Stimulated activated CD4-positive, alpha-beta T cell treated with anti-CD3 and anti-CD28 coated beads, Interleukin-4, amount 100 ng/mL, for 48 hours (primary cell): ENCODE data around the gene GABRB3.

Experiments used
- DNase-seq, 2 donors: peaks; one replicate each; pipeline ENCODE4 v3.0.0-alpha.2; 2020; ENCODE audit warnings: low read depth in 2 of 2

Gene GABRB3

DNA sequence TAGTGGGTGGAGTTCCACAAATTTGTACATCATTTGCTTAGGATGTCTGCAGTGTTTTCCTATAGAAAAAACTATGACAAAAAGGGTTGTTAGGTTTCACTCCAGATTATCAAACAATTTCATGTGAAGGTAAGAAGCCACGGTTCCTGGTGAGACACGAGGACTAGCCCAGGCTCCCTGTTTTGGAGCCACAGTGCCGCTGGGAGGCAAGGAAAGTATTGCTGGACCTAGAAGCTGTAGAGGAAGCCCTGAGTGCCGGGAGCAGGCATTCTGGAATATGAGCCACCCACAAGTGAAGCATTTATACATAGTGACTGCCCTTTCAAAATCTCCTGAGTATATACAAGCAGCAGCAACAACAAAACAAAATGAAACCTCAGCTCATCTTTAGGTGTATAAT, 142.0 kb downstream of the GABRB3 start:
- no peak for DNase-seq

- no peak for DNase-seq
Observed at GRCh38 chr15:26628879-26629529, 143.9 kb downstream of the GABRB3 start.

DNA sequence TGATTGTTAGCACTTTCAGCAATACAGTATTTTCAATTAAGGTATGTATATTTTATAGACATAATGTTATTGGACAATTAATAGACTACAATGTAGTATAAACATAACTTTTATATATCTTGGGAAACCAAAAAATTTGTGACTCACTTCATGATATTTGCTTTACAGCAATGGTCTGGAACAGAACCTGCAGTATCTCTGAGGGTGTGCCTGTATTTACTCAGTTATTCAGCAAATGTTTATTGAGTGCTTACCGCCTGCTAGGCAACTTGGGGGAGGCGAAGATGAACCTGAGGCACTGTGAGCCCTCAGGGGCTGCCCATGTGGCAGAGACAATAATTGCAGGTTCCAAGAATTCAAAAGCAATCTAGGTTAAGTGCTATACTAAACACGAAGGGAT, 144.8 kb downstream of the GABRB3 start:
- DNase-seq = no peak

- DNase-seq = no peak
Observed at GRCh38 chr15:26624128-26624527, 148.7 kb downstream of the GABRB3 start.

- no peak for DNase-seq
Observed at GRCh38 chr15:26623071-26623470, 149.8 kb downstream of the GABRB3 start.

DNA sequence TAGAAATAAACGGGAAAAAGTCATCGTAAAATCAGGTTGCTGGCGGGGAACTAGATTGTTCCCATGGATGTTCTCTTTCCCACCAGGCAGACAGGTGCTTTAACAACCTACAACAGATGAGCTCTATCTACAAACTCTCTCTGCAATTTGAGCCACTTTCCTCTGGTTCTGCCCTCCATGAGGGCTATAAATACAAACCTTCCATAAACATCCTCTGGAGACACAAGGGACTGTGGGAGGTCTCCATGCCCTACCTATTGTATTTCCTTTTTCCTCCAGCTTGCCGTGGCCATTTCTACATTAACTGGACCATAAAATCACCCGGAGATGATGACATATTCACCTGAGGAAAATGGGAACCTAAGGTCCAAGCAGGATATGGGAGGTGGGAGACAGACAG, 151.1 kb downstream of the GABRB3 start:
- no peak for DNase-seq

- DNase-seq = no peak
Observed at GRCh38 chr15:26620528-26621458, 152.1 kb downstream of the GABRB3 start.

- no peak for DNase-seq
Observed at GRCh38 chr15:26615927-26616302, 157.0 kb downstream of the GABRB3 start.

DNA sequence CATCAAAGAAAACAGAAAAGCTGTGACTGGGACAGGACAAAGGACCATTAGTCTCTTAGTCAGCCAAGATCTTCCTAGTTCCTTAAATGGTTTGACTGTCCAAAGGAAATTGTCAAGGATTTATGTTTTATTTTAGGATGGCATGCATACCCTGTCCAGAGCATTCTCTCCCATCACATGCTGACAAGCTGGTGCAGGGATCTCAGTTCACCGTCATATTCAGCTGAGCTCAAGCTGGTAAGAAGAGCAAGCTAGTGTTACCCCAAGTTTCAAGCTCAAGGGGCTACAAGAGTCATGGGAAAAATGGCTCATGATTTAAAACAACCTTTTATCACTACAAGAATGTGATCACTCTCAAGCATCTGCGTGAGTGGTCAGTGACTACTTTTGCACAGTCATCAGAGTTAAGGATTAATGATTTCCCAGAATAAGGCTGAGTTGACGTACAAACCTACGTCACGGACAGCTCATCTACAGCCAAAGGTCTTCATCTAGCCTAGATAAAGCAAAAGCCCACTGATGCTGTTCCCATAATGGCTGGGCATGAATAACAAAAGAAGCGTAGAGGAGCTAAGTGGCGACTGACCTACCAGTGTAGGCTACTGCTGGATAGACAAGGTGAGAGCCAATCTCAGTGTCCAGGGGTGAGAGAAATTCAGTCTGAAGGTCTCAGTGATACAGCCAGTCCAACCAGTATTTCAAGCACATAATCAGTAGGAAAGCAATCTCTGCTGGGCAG, 157.5 kb downstream of the GABRB3 start:
- no peak for DNase-seq

DNA sequence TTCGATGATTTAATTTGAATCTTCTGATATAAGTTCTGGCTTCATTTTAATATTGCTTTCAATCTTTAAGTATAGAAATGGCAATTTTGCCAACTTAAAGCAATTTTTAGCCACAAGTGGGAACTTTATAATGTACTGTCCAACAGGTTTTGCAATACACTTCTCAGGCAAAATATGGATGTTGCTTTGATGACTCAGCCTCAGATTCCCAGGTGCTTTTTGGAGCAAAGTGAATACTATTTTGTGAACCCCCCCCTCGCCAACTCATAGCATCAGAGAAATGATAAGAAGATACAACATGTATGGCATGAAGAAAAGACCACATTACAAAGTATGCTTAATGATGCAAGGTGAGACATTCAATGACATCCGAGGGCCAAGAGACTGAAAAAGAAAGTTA, 158.1 kb downstream of the GABRB3 start:
- DNase-seq = no peak

DNA sequence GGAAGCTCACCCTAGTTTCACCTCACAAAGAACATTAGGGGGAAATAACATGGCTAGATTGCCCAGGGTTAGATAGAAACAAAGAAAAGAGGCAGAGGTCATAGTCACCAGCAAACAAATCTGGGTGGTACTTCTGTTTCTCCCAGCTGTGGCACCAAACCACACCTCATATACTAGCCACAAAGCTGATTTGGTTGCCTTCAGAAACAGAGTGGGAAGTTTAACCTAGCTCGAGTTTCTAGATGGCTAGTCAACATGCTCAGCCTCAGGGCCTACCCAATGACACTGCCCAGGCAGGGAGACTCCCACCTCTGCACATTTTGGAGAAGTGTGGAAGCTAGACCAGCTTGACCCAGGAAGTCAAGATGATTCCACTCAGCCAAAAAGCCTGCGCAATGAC, 174.2 kb downstream of the GABRB3 start:
- no peak for DNase-seq

- DNase-seq = no peak
Observed at GRCh38 chr15:26595611-26596010, 177.3 kb downstream of the GABRB3 start.

GRCh38 chr15:26590676-26591075, 182.2 kb downstream of the GABRB3 start:
- no peak for DNase-seq

GRCh38 chr15:26582840-26583239, 190.0 kb downstream of the GABRB3 start:
- DNase-seq = no peak

GRCh38 chr15:26580943-26581342, 191.9 kb downstream of the GABRB3 start:
- no peak for DNase-seq

GRCh38 chr15:26572602-26573350, 200.1 kb downstream of the GABRB3 start:
- no peak for DNase-seq

GRCh38 chr15:26571346-26571745, 201.5 kb downstream of the GABRB3 start:
- no peak for DNase-seq

- no peak for DNase-seq
Observed at GRCh38 chr15:26565542-26565941, 207.3 kb downstream of the GABRB3 start.

- DNase-seq = no peak
Observed at GRCh38 chr15:26564361-26564760, 208.5 kb downstream of the GABRB3 start.

DNA sequence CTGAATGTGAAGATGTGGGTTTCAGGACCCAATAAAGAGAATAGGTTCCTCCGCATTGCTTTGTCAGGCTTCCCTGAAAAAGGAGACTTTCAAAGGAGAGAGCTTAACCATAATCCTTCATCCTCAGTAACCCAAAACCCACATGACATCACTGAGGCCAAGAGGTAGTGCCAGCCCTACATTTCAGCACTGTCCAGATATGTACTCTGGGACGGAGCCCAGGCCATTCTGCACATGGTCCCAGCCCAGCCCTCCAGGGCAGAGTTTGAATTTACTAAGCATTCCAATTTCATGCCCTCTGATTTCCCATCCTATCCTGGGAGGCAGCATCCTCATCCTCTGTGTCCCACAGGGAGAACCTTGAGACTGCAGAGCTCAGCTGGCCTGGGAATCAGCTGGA, 210.5 kb downstream of the GABRB3 start:
- DNase-seq = no peak

DNA sequence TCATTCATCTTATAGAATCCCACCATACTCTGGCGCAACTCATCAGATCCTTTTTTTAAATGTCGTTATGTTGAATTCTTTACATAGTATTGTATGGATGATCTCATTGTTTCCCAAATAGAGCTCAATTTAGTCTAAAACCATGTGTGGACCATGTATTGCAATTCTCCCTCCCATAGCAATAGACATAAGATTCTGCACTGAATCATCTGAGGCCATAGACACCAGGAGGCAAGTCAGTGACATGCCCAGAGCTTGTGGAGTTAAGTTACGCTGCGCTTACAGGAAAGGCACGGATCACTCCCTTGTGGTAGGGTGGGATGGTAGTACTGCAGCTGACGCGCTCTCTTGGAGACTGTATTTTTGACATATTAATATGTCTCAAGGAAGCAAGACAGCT, 211.0 kb downstream of the GABRB3 start:
- DNase-seq = no peak

DNA sequence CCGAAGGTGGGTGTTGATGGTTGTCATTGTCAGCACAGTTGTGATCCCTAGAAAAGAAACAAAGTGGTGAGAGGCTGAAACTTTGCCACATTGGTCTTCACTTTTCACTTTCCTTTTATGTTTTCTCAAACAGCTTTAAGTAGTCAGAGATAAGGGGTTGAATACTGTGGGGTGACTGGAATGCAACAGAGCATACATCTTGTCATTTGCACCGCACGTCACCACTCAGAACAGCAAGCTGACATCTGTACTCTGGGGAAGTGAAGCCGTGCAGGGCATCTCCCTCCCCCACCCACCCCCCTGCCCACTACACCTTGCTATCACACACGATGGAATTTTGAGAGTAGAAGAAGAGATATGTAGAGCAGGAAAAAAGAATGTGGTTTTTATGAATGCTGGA, 211.7 kb downstream of the GABRB3 start:
- DNase-seq = no peak
